Measurements from ENCODE around the gene DOCK3.
"Not testable (repeated sequence)": the region's sequence is repeated elsewhere in the genome, so short reads cannot be mapped to it uniquely, and the experiment has no call there.

DOCK3 gene

DNA sequence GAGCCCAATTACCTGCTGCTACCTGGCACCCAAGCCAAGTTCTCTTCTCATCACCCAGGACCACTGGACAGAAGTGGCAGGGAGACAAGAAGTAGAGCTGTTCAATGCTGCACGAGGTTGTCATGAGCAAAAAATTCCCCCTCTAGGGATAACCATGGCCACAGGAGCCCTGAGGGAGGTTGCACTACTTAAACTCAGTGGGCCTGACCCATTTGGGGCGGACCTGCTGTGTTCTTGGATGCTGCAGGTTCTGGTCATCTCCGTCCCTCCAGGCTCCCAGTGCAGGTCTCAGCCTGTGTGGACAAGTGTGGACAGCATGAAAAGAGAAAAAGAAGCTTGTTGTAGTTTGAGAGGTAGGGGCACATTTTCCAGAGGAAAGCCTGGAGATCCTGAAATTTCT, 684.3 kb downstream of the DOCK3 start:
- H3K27me3 ChIP-seq (ENCODE audit: insufficient read depth, low read depth), result no peaks in the 10 kb centered on the region
- H4K20me1 ChIP-seq (ENCODE audit: insufficient read depth), result no peaks in the 10 kb centered on the region
- no peaks in the 10 kb centered on the region for H3K4me1 ChIP-seq (ENCODE audit: low read depth, poor library complexity, severe bottlenecking)
- H3K9ac ChIP-seq, result no peak overlapping the region
- no peak overlapping the region for H3K4me2 ChIP-seq
- no peaks in the 10 kb centered on the region for H3K79me2 ChIP-seq (ENCODE audit: insufficient read depth, low read depth)
- H2AFZ ChIP-seq (ENCODE audit: low read depth), result no peak overlapping the region
- H3K27ac ChIP-seq, result no peak overlapping the region
- TF ChIP-seq, protein P1, sequence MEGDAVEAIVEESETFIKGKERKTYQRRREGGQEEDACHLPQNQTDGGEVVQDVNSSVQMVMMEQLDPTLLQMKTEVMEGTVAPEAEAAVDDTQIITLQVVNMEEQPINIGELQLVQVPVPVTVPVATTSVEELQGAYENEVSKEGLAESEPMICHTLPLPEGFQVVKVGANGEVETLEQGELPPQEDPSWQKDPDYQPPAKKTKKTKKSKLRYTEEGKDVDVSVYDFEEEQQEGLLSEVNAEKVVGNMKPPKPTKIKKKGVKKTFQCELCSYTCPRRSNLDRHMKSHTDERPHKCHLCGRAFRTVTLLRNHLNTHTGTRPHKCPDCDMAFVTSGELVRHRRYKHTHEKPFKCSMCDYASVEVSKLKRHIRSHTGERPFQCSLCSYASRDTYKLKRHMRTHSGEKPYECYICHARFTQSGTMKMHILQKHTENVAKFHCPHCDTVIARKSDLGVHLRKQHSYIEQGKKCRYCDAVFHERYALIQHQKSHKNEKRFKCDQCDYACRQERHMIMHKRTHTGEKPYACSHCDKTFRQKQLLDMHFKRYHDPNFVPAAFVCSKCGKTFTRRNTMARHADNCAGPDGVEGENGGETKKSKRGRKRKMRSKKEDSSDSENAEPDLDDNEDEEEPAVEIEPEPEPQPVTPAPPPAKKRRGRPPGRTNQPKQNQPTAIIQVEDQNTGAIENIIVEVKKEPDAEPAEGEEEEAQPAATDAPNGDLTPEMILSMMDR (conservative IDR thresholded peaks at IDR 0.05; ENCODE audit: low read depth, low read length), result no peak
- no peak overlapping the region for H3K4me3 ChIP-seq (IDR thresholded peaks at IDR 0.05; ENCODE audit: insufficient read depth, low read depth, low read length)
- no peaks in the 10 kb centered on the region for H3K36me3 ChIP-seq (ENCODE audit: insufficient read depth)

DNA sequence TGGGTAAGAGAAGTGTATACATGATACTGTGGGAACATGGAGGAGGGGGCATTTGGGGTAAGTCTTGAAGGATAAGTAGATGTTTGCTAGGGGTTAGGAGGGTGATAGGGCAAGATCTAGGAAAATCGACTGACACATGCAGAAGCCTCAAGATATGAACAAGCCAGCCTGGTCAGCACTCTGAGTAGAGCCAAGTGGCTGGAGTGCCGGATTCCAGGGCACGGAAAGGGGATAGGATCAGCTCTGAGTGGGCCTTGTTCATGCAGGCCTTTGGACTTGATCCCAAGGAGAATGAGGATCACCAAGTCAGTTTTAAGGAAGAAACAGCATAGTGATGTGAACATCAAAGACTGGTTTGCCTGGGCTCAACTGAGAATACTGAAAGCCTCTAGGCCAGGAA, 686.1 kb downstream of the DOCK3 start:
- TF ChIP-seq, protein P1 (conservative IDR thresholded peaks at IDR 0.05; ENCODE audit: low read depth, low read length), result no peak
- Histone ChIP-seq H3K27me3 (ENCODE audit: insufficient read depth, low read depth) (no peaks in the 10 kb centered on the region), H3K4me1 (ENCODE audit: low read depth, poor library complexity, severe bottlenecking) (no peaks in the 10 kb centered on the region), H3K4me3 (IDR thresholded peaks at IDR 0.05; ENCODE audit: insufficient read depth, low read depth, low read length) (no peak overlapping the region), H3K79me2 (ENCODE audit: insufficient read depth, low read depth) (no peaks in the 10 kb centered on the region), H3K9ac (no peak overlapping the region), H3K36me3 (ENCODE audit: insufficient read depth) (no peaks in the 10 kb centered on the region), H3K4me2 (no peak overlapping the region), H2AFZ (ENCODE audit: low read depth) (no peak overlapping the region), H4K20me1 (ENCODE audit: insufficient read depth) (no peaks in the 10 kb centered on the region), H3K27ac (no peak overlapping the region)

- Histone ChIP-seq H2AFZ (ENCODE audit: low read depth) (no peak overlapping the region), H3K27me3 (ENCODE audit: insufficient read depth, low read depth) (no peaks in the 10 kb centered on the region)
- TF ChIP-seq, protein P1 (conservative IDR thresholded peaks at IDR 0.05; ENCODE audit: low read depth, low read length), result no peak
These were observed 687.0 kb downstream of the DOCK3 start for GRCh38 chr3:51361746-51362145.

DNA sequence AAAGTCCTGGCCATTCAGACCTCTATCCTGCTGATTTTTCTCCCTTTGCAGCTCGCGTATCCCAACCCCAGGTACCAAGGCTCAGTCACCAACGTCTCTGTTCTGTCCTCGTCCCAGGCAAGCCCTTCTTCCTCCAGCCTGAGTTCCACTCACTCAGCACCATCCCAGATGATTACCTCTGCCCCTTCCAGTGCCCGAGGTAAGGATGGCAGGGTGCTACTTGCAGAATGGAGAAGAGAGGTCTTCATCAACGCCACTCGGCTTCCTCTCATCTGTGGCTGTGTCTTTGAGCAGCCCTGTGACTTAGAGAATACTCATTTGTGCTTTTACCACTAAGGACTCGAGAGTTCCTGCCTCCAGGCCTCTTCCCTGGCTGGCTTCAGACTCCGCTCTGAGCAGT, 687.7 kb downstream of the DOCK3 start:
- H3K4me2 ChIP-seq, result no peak overlapping the region
- no peak overlapping the region for H3K27ac ChIP-seq
- no peaks in the 10 kb centered on the region for H3K36me3 ChIP-seq (ENCODE audit: insufficient read depth)
- no peaks in the 10 kb centered on the region for H3K27me3 ChIP-seq (ENCODE audit: insufficient read depth, low read depth)
- no peaks in the 10 kb centered on the region for H3K79me2 ChIP-seq (ENCODE audit: insufficient read depth, low read depth)
- no peaks in the 10 kb centered on the region for H4K20me1 ChIP-seq (ENCODE audit: insufficient read depth)
- no peak overlapping the region for H3K9ac ChIP-seq
- H3K4me3 ChIP-seq (IDR thresholded peaks at IDR 0.05; ENCODE audit: insufficient read depth, low read depth, low read length), result no peak overlapping the region
- no peak overlapping the region for H2AFZ ChIP-seq (ENCODE audit: low read depth)
- TF ChIP-seq, protein P1 (conservative IDR thresholded peaks at IDR 0.05; ENCODE audit: low read depth, low read length), result no peak
- no peaks in the 10 kb centered on the region for H3K4me1 ChIP-seq (ENCODE audit: low read depth, poor library complexity, severe bottlenecking)

More at GRCh38 chr3:51361746-51362145, 687.0 kb downstream of the DOCK3 start:
- Histone ChIP-seq H3K4me2 (no peak overlapping the region), H3K9ac (no peak overlapping the region), H3K4me1 (ENCODE audit: low read depth, poor library complexity, severe bottlenecking) (no peaks in the 10 kb centered on the region), H3K27ac (no peak overlapping the region), H3K79me2 (ENCODE audit: insufficient read depth, low read depth) (no peaks in the 10 kb centered on the region), H3K4me3 (IDR thresholded peaks at IDR 0.05; ENCODE audit: insufficient read depth, low read depth, low read length) (no peak overlapping the region), H4K20me1 (ENCODE audit: insufficient read depth) (no peaks in the 10 kb centered on the region), H3K36me3 (ENCODE audit: insufficient read depth) (no peaks in the 10 kb centered on the region)

DNA sequence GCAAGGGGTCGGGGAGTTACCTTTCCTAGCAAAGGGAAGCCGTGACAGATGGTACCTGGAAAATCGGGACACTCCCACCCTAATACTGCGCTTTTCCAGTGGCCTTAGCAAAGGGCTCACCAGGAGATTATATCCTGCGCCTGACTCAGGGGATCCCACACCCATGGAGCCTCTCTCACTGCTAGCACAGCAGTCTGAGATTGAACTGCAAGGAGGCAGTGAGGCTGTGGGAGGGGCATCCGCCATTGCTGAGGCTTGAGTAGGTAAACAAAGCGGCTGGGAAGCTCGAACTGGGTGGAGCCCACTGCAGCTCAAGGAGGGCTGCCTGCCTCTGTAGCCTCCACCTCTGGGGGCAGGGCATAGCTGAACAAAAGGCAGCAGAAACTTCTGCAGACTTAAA, 693.5 kb downstream of the DOCK3 start:
- H3K4me3 ChIP-seq (IDR thresholded peaks at IDR 0.05; ENCODE audit: insufficient read depth, low read depth, low read length); H3K4me1 ChIP-seq (ENCODE audit: low read depth, poor library complexity, severe bottlenecking); H3K27me3 ChIP-seq (ENCODE audit: insufficient read depth, low read depth); H2AFZ ChIP-seq (ENCODE audit: low read depth); H3K36me3 ChIP-seq (ENCODE audit: insufficient read depth); H3K27ac ChIP-seq; H3K79me2 ChIP-seq (ENCODE audit: insufficient read depth, low read depth); H3K9ac ChIP-seq; H3K4me2 ChIP-seq; H4K20me1 ChIP-seq (ENCODE audit: insufficient read depth): not testable (repeated sequence)

Measured in KMS-11 (cell line).